HCT116 (cell line): Measurements from ENCODE around the gene ADARB1. TPM values are rescaled to one million over a fixed set of nuclear protein-coding genes. Genes with fewer than 3 reads are reported as not detected.

Experiments used
- ATAC-seq: fragments of 200-7000 bp; cut with Tn5 transposase; 2 replicates; pipeline ENCODE4 v1.9.1; 2020; ENCODE audit warnings: mild to moderate bottlenecking, moderate library complexity
- BruUV-seq: library from RNA; stranded (reverse); fragments of 400-500 nt; replicated peaks from 2 replicates; lab custom pipeline; 2021; lab: Mats Ljungman, UMichigan
- CTCF ChIA-PET: fragments of 300-600 bp; sonication (Branson Sonifier 250); formaldehyde crosslinking; loops from one replicate; lab custom pipeline; 2021; ENCODE audit warnings: antibody characterized with exemption; lab: Charles Lee
- POLR2A ChIA-PET: fragments of 300-600, 350-600 bp; sonication (Branson Sonifier 250); formaldehyde crosslinking; loops from one replicate; lab custom pipeline; 2021; ENCODE audit warnings: antibody characterized with exemption; lab: Charles Lee
- RAD21 ChIA-PET, 2 experiments: fragments of 300-600 bp; sonication (Branson Sonifier 250); formaldehyde crosslinking; loops; one replicate each; lab custom pipeline; 2023; ENCODE audit warnings: low total read pairs in 2 of 2; ENCODE audit not compliant: uncharacterized antibody in 2 of 2, unreplicated experiment in 2 of 2, low non-redundant PET in 1 of 2; lab: Charles Lee
- DNase-seq: peaks from one replicate; pipeline ENCODE4 v3.0.0-alpha.2; 2010; ENCODE audit warnings: low read depth, low spot score
- H2AFZ ChIP-seq: fragments of 200-600 bp; shearing (Covaris generic), sonication (generic); 2 replicates; pipeline ENCODE4 v1.6.1; 2017; ENCODE audit warnings: low read depth, mixed run types, mixed read lengths, antibody characterized with exemption, low read length; ENCODE audit not compliant: poor library complexity, severe bottlenecking
- H3K27ac ChIP-seq: 2 replicates; pipeline ENCODE4 v1.5.1; 2012; ENCODE audit warnings: low read depth, low read length
- H3K27me3 ChIP-seq: fragments of 200-600 bp; sonication (generic); 2 replicates; pipeline ENCODE4 v1.6.1; 2016; ENCODE audit warnings: mixed run types, low read length, mixed read lengths; ENCODE audit not compliant: insufficient read depth
- H3K36me3 ChIP-seq, 2 experiments: fragments of 200-500 bp in 1 of 2; fragments of 200-600 bp in 1 of 2; sonication (Bioruptor generic) in 1 of 2; sonication (generic) in 1 of 2; 2 replicates each; pipeline versions ENCODE4 v1.5.1 to v1.6.1; 2014 to 2016; ENCODE audit warnings: low read length in 2 of 2, inconsistent platforms in 1 of 2, mixed read lengths in 1 of 2, mixed run types in 1 of 2; ENCODE audit not compliant: insufficient read depth in 2 of 2, control insufficient read depth in 1 of 2
- H3K4me1 ChIP-seq, 2 experiments: fragments of 200-600 bp in 1 of 2; sonication (generic) in 1 of 2; 2 replicates each; pipeline versions ENCODE4 v1.5.1 to v1.6.1; 2012 to 2017; ENCODE audit warnings: low read length in 2 of 2, inconsistent platforms in 1 of 2, mild to moderate bottlenecking in 1 of 2, mixed read lengths in 1 of 2, mixed run types in 1 of 2, moderate library complexity in 1 of 2; ENCODE audit not compliant: insufficient read depth in 2 of 2, control insufficient read depth in 1 of 2
- H3K4me2 ChIP-seq: fragments of 200-600 bp; sonication (generic); 2 replicates; pipeline ENCODE4 v1.6.1; 2017; ENCODE audit warnings: mixed run types, low read length, mixed read lengths
- H3K4me3 ChIP-seq, 2 experiments: fragments of 200-600 bp in 1 of 2; sonication (generic) in 1 of 2; replicated peaks in 1 of 2; 2 replicates each; pipeline ENCODE4 v1.5.1; 2011 to 2016; ENCODE audit warnings: low read length in 2 of 2, control low read depth in 1 of 2, low read depth in 1 of 2, mild to moderate bottlenecking in 1 of 2, mixed read lengths in 1 of 2, mixed run types in 1 of 2
- H3K79me2 ChIP-seq: fragments of 200-600 bp; sonication (generic); 2 replicates; pipeline ENCODE4 v1.6.1; 2017; ENCODE audit warnings: mild to moderate bottlenecking, mixed run types, low read length, moderate library complexity, mixed read lengths; ENCODE audit not compliant: insufficient read depth
- H3K9ac ChIP-seq: fragments of 200-600 bp; sonication (generic); 2 replicates; pipeline ENCODE4 v1.6.1; 2016; ENCODE audit warnings: low read length, mixed read lengths
- H3K9me2 ChIP-seq: fragments of 200-600 bp; sonication (generic), shearing (Covaris generic); 2 replicates; pipeline ENCODE4 v1.6.1; 2017; ENCODE audit warnings: mixed run types, mild to moderate bottlenecking, moderate library complexity; ENCODE audit not compliant: insufficient read depth
- H3K9me3 ChIP-seq, 2 experiments: fragments of 200-500 bp in 1 of 2; fragments of 200-600 bp in 1 of 2; sonication (Bioruptor generic) in 1 of 2; sonication (generic) in 1 of 2; 2 replicates each; pipeline ENCODE4 v1.6.1; 2014 to 2017; ENCODE audit warnings: low read length in 2 of 2, mixed read lengths in 2 of 2, inconsistent platforms in 1 of 2, low read depth in 1 of 2, mild to moderate bottlenecking in 1 of 2, mixed run types in 1 of 2, moderate library complexity in 1 of 2; ENCODE audit not compliant: control insufficient read depth in 1 of 2, insufficient read depth in 1 of 2
- H4K20me1 ChIP-seq: fragments of 200-600 bp; sonication (generic), shearing (Covaris generic); 2 replicates; pipeline ENCODE4 v1.6.1; 2017; ENCODE audit warnings: mixed run types, mild to moderate bottlenecking, moderate library complexity; ENCODE audit not compliant: insufficient read depth
- ELF1 ChIP-seq: IDR thresholded peaks from 2 replicates; pipeline ENCODE4 v1.6.1; 2012; ENCODE audit warnings: low read depth, borderline replicate concordance
- RAD21 ChIP-seq: IDR thresholded peaks from 2 replicates; pipeline ENCODE4 v1.6.1; 2012; ENCODE audit warnings: low read depth, mild to moderate bottlenecking
- SRF ChIP-seq: IDR thresholded peaks from 2 replicates; pipeline ENCODE4 v1.6.1; 2012; ENCODE audit warnings: low read depth
- intact Hi-C: fragments of 100-400 bp; cut with micrococcal nuclease; formaldehyde crosslinking; loops from 2 replicates; pipeline ENCODE4 v1.10.0; 2022
- total RNA-seq: library from RNA; stranded (reverse); gene quantifications from one replicate; pipeline ENCODE4 v1.2.1, GENCODE V29; 2021; ENCODE audit not compliant: unreplicated experiment

Gene ADARB1
- total RNA-seq, 1 experiment from 2014 or later, result 13.5 TPM

DNA sequence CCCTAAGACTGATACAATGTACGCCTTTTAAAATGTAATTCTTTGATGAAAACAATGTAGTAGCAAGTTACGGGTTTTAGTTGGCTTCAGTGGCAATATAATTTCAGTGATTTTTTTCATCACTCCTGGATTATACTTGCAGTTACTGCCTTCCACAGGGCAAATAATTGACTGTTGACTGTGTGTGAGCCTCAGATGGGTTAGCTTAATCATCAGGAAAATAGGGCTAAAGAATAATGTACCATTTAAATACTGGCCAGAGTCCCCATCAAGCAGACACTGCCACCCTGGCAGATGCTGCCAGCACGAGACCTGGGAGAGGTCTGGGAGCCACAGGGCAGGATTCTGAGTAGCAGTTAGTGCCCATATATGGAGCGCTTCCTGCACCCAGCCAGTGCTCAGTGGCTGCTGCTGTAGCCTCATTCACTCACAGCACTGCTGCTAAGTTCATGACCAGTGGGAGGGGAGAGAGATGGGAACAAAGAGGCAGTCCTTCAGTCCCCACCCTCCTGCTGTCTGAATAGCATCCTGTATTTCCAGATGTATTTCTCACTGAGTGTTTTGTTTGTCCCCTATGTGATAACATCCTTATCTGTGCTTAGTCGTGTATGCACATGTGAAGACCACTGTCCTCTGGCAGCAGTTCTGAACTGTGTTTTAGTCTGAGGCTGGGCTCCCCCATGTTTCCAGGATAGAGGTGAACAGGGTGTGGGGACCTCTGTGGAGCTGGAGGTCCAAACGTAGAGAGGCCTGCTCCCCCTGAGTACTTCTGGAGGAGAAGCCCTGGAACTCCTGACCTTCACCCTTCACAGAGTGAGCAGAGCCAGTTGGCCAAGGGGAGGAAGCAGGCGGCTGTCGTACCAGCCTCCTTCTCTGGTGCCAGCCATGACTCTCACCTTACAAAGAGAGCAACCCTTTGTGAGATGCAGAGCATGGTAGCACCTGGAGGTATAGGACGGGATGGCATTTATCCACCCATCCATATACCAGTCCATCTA lies 80.4 kb downstream of the ADARB1 start:
- Histone ChIP-seq H2AFZ (no peak overlapping the region), H3K79me2 (no peaks in the 10 kb centered on the region), H3K9me3 (no peaks in the 10 kb centered on the region), H3K4me1 (peaks cover 8 to 9% of the 10 kb centered on the region in 2 experiments; a peak in 3 of 4 replicates), H3K4me2 (no peak overlapping the region), H3K27me3 (no peaks in the 10 kb centered on the region), H3K4me3 (no peak overlapping the region), H3K9ac (no peak overlapping the region), H3K36me3 (no peaks in the 10 kb centered on the region), H3K27ac (no peak overlapping the region), H4K20me1 (no peaks in the 10 kb centered on the region), H3K9me2 (no peaks in the 10 kb centered on the region)
- TF ChIP-seq SRF (0 out of 2 replicates have a peak, but pooled peaks have one; percentile 12), RAD21 (no peak)
- DNase-seq, result no peak
- POLR2A ChIA-PET, result no interaction called here
- CTCF ChIA-PET, result interaction anchor here (1.0 kb wide), 1 partner anchor 18 kb away, joined by 5 read pairs; no protein-coding TSS in a partner anchor
- RAD21 ChIA-PET, result no interaction called here
- intact Hi-C loops, result no loop called here
- ATAC-seq, result peak; percentile 65
- no TSS peak for BruUV-seq

DNA sequence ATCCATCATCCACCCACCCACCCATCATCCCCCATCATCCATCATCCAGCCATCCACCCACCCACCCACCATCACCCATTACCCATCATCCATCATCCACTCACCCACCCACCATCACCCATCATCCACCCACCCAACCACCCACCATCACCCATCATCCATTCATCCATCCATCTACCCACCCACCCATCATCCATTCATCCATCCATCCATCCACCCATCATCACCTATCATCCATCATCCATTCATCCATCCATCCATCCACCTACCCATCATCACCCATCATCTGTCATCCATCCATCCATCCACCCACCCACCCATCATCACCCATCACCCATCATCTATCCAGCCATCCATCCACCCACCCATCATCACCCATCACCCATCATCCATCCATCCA lies 81.5 kb downstream of the ADARB1 start:
- H3K9me2 ChIP-seq, result no peaks in the 10 kb centered on the region
- no peak overlapping the region for H3K9ac ChIP-seq
- H3K27me3 ChIP-seq, result no peaks in the 10 kb centered on the region
- ATAC-seq, result no peak
- H4K20me1 ChIP-seq, result no peaks in the 10 kb centered on the region
- RAD21 ChIA-PET, result no interaction called here
- no peaks in the 10 kb centered on the region for H3K9me3 ChIP-seq
- intact Hi-C loops, result no loop called here
- no peaks in the 10 kb centered on the region for H3K79me2 ChIP-seq
- no peaks in the 10 kb centered on the region for H3K36me3 ChIP-seq
- CTCF ChIA-PET, result no interaction called here
- no peak overlapping the region for H2AFZ ChIP-seq
- no peak for TF ChIP-seq ELF1
- TF ChIP-seq, all 23 proteins: peak for 0
- Histone ChIP-seq H3K4me1 (peaks cover 3 to 4% of the 10 kb centered on the region in 2 experiments; a peak in 3 of 4 replicates), H3K4me3 (no peak overlapping the region), H3K4me2 (no peak overlapping the region), H3K27ac (no peak overlapping the region)
- DNase-seq, result no peak
- no TSS peak for BruUV-seq
- POLR2A ChIA-PET, result no interaction called here
